HS-27A (cell line): Measurements from ENCODE around the gene ADAMTS9.

Experiments
- DNase-seq: peaks from one replicate; pipeline ENCODE4 v3.0.0-alpha.2; 2012; ENCODE audit warnings: low read depth, missing footprints

Gene ADAMTS9

GRCh38 chr3:64490180-64490724, 197.5 kb downstream of the ADAMTS9 start:
- DNase-seq = no peak

GRCh38 chr3:64489361-64490044, 198.3 kb downstream of the ADAMTS9 start:
- DNase-seq = no peak

- DNase-seq = no peak
Measured at GRCh38 chr3:64488939-64489338, 198.9 kb downstream of the ADAMTS9 start.

GRCh38 chr3:64484289-64484992, 203.4 kb downstream of the ADAMTS9 start:
- peak; percentile 58 for DNase-seq

- no peak for DNase-seq
Measured at GRCh38 chr3:64483467-64483866, 204.3 kb downstream of the ADAMTS9 start.

DNA sequence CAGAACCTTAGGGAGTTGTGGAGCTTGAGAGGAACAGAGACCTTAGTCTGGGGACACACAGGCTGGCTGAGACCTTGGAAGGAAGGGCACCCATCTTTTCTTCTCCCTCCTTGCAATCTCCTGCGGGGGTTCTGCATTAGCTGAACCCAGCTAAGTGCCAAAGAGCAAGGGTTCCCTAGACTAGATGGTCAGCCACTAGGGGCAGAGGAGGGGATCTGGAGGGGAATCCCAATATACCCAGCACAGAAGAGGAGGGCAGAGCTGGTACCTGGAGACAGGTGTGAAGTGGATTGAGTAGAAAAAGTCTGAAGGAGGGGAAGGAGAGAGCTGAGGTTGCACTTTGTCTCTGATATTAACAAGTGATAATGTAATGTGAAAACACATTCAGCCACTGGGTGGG, 212.8 kb downstream of the ADAMTS9 start:
- DNase-seq = no peak

DNA sequence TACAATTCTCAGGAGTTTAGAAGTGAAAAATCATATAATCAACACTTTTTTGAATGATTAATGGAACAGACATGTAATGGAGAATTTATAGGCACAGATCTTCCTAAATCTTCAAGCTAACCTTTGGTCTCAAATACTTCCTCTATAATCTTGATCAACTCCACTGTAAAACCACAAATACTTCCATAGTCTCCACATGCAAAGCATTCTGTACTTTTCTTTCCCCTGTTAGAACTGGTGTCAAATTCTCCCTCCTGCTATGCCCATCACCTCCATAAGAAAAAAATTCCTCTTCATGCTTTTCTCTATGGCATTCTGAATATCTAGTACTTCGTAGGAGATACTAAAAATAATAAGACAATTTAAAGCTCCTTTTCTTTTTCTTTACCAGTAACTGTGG, 214.3 kb downstream of the ADAMTS9 start:
- no peak for DNase-seq

GRCh38 chr3:64470436-64470835, 217.4 kb downstream of the ADAMTS9 start:
- no peak for DNase-seq

GRCh38 chr3:64467255-64467944, 220.4 kb downstream of the ADAMTS9 start:
- DNase-seq = no peak
